Esophagus squamous epithelium (tissue), 4 donors: ENCODE data around the gene RUFY1.
"Not testable (repeated sequence)": the region's sequence is repeated elsewhere in the genome, so short reads cannot be mapped to it uniquely, and the experiment has no call there.

Source experiments
- POLR2A ChIP-seq, 4 donors: fragments of 450-650 bp; IDR thresholded peaks; one replicate each; pipeline ENCODE4 v1.6.1; 2017; ENCODE audit warnings: antibody characterized with exemption in 4 of 4, mild to moderate bottlenecking in 4 of 4, moderate library complexity in 3 of 4
- TF ChIP-seq, protein P1 (sequence below), 6 experiments: fragments of 450-650 bp in 4 of 6; fragments of 200-600 bp in 2 of 6; sonication (generic) in 2 of 6; IDR thresholded peaks; one replicate each; pipeline ENCODE4 v1.5.1; 2016 to 2019; ENCODE audit warnings: antibody characterized with exemption in 6 of 6, mild to moderate bottlenecking in 4 of 6, moderate library complexity in 4 of 6

DNA sequence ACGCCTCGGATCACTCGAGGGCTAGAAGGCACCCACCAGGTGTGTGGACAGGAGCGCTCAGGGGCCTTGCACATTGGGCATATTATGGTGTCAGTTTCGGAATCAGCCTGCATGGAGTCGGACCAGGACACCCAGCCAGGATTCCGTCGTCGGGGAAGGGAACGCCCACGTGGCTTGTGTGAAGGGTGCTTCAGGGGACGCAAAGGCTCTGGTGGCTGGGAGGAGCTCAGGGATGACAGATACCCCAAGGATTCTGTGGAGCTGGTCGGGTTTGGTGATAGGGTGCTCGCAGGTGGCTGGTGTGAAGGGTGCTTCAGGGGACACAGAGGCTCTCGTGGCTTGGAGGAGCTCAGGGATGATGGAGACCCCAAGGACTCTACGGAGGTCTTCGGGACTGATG is 92.3 kb downstream of the RUFY1 start:
- TF ChIP-seq, protein P1, sequence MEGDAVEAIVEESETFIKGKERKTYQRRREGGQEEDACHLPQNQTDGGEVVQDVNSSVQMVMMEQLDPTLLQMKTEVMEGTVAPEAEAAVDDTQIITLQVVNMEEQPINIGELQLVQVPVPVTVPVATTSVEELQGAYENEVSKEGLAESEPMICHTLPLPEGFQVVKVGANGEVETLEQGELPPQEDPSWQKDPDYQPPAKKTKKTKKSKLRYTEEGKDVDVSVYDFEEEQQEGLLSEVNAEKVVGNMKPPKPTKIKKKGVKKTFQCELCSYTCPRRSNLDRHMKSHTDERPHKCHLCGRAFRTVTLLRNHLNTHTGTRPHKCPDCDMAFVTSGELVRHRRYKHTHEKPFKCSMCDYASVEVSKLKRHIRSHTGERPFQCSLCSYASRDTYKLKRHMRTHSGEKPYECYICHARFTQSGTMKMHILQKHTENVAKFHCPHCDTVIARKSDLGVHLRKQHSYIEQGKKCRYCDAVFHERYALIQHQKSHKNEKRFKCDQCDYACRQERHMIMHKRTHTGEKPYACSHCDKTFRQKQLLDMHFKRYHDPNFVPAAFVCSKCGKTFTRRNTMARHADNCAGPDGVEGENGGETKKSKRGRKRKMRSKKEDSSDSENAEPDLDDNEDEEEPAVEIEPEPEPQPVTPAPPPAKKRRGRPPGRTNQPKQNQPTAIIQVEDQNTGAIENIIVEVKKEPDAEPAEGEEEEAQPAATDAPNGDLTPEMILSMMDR (IDR thresholded peaks at IDR 0.05) = not testable (repeated sequence)
- TF ChIP-seq POLR2A (IDR thresholded peaks at IDR 0.05) = not testable (repeated sequence)
